ENCODE results near the gene XXYLT1.
"Not testable (repeated sequence)": the region's sequence is repeated elsewhere in the genome, so short reads cannot be mapped to it uniquely, and the experiment has no call there.

The XXYLT1 gene

GRCh38 chr3:195221876-195222617 is 48.9 kb downstream of the XXYLT1 start:
- no peak overlapping the region for H2AFZ ChIP-seq (ENCODE audit: low read depth, low read length, severe bottlenecking)
- H3K9ac ChIP-seq (ENCODE audit: low read length) = no peak overlapping the region
- TF ChIP-seq EZH2phosphoT487 (conservative IDR thresholded peaks at IDR 0.05; ENCODE audit: low read length) = no peak
- TF ChIP-seq CTCF (IDR thresholded peaks at IDR 0.05; ENCODE audit: insufficient read depth, low read length, poor library complexity, severe bottlenecking) = no peak
- H3K9me2 ChIP-seq (replicated peaks; ENCODE audit: insufficient read depth, low read length) = no peaks in the 10 kb centered on the region
- H3K9me3 ChIP-seq (ENCODE audit: insufficient read depth, low read length) = no peaks in the 10 kb centered on the region
- no peak overlapping the region for H3K4me2 ChIP-seq (ENCODE audit: low read depth, low read length, poor library complexity, severe bottlenecking)
- no peaks in the 10 kb centered on the region for H4K20me1 ChIP-seq (ENCODE audit: low read depth, low read length)
- H3K79me2 ChIP-seq (ENCODE audit: insufficient read depth, low read length) = no peaks in the 10 kb centered on the region
- H3K36me3 ChIP-seq (ENCODE audit: low read length) = no peaks in the 10 kb centered on the region
- no peak overlapping the region for H3K27ac ChIP-seq (ENCODE audit: low read depth, low read length)
- no peak overlapping the region for H3K4me3 ChIP-seq (ENCODE audit: insufficient read depth, low read length, poor library complexity, severe bottlenecking)
- H3F3A ChIP-seq (ENCODE audit: insufficient read depth) = no peaks in the 10 kb centered on the region
- no peaks in the 10 kb centered on the region for H3K27me3 ChIP-seq (ENCODE audit: low read length)

GRCh38 chr3:195221015-195221853 is 49.7 kb downstream of the XXYLT1 start:
- Histone ChIP-seq H3K9ac (ENCODE audit: low read length) (no peak overlapping the region), H3K79me2 (ENCODE audit: insufficient read depth, low read length) (no peaks in the 10 kb centered on the region), H3F3A (ENCODE audit: insufficient read depth) (no peaks in the 10 kb centered on the region), H3K36me3 (ENCODE audit: low read length) (no peaks in the 10 kb centered on the region), H3K27ac (ENCODE audit: low read depth, low read length) (no peak overlapping the region), H3K27me3 (ENCODE audit: low read length) (no peaks in the 10 kb centered on the region), H3K4me3 (ENCODE audit: insufficient read depth, low read length, poor library complexity, severe bottlenecking) (no peak overlapping the region), H3K9me2 (replicated peaks; ENCODE audit: insufficient read depth, low read length) (no peaks in the 10 kb centered on the region), H3K4me2 (ENCODE audit: low read depth, low read length, poor library complexity, severe bottlenecking) (no peak overlapping the region), H4K20me1 (ENCODE audit: low read depth, low read length) (no peaks in the 10 kb centered on the region), H2AFZ (ENCODE audit: low read depth, low read length, severe bottlenecking) (no peak overlapping the region), H3K9me3 (ENCODE audit: insufficient read depth, low read length) (no peaks in the 10 kb centered on the region)
- no peak for TF ChIP-seq CTCF (IDR thresholded peaks at IDR 0.05; ENCODE audit: insufficient read depth, low read length, poor library complexity, severe bottlenecking)
- TF ChIP-seq EZH2phosphoT487 (conservative IDR thresholded peaks at IDR 0.05; ENCODE audit: low read length) = no peak

GRCh38 chr3:195219351-195220230 is 51.4 kb downstream of the XXYLT1 start:
- no peaks in the 10 kb centered on the region for H3K79me2 ChIP-seq (ENCODE audit: insufficient read depth, low read length)
- no peaks in the 10 kb centered on the region for H3K36me3 ChIP-seq (ENCODE audit: low read length)
- no peaks in the 10 kb centered on the region for H3F3A ChIP-seq (ENCODE audit: insufficient read depth)
- no peak overlapping the region for H3K4me2 ChIP-seq (ENCODE audit: low read depth, low read length, poor library complexity, severe bottlenecking)
- no peak overlapping the region for H3K27ac ChIP-seq (ENCODE audit: low read depth, low read length)
- no peaks in the 10 kb centered on the region for H3K9me2 ChIP-seq (replicated peaks; ENCODE audit: insufficient read depth, low read length)
- H3K27me3 ChIP-seq (ENCODE audit: low read length) = no peaks in the 10 kb centered on the region
- TF ChIP-seq EZH2phosphoT487 (conservative IDR thresholded peaks at IDR 0.05; ENCODE audit: low read length) = no peak
- no peak for TF ChIP-seq CTCF (IDR thresholded peaks at IDR 0.05; ENCODE audit: insufficient read depth, low read length, poor library complexity, severe bottlenecking)
- no peak overlapping the region for H3K9ac ChIP-seq (ENCODE audit: low read length)
- no peaks in the 10 kb centered on the region for H4K20me1 ChIP-seq (ENCODE audit: low read depth, low read length)
- H2AFZ ChIP-seq (ENCODE audit: low read depth, low read length, severe bottlenecking) = no peak overlapping the region
- no peak overlapping the region for H3K4me3 ChIP-seq (ENCODE audit: insufficient read depth, low read length, poor library complexity, severe bottlenecking)
- H3K9me3 ChIP-seq (ENCODE audit: insufficient read depth, low read length) = no peaks in the 10 kb centered on the region

- not testable (repeated sequence) for H2AFZ ChIP-seq (ENCODE audit: low read depth, low read length, severe bottlenecking); H3K9ac ChIP-seq (ENCODE audit: low read length); H3K79me2 ChIP-seq (ENCODE audit: insufficient read depth, low read length); H3K9me3 ChIP-seq (ENCODE audit: insufficient read depth, low read length); H3K27ac ChIP-seq (ENCODE audit: low read depth, low read length); H3K27me3 ChIP-seq (ENCODE audit: low read length); H3K4me3 ChIP-seq (ENCODE audit: insufficient read depth, low read length, poor library complexity, severe bottlenecking); H3F3A ChIP-seq (ENCODE audit: insufficient read depth); H3K4me2 ChIP-seq (ENCODE audit: low read depth, low read length, poor library complexity, severe bottlenecking); H3K9me2 ChIP-seq (replicated peaks; ENCODE audit: insufficient read depth, low read length); H4K20me1 ChIP-seq (ENCODE audit: low read depth, low read length); H3K36me3 ChIP-seq (ENCODE audit: low read length)
These were observed 52.6 kb downstream of the XXYLT1 start for GRCh38 chr3:195218331-195218730.

GRCh38 chr3:195215576-195215975 is 55.4 kb downstream of the XXYLT1 start:
- not testable (repeated sequence) for H3K79me2 ChIP-seq (ENCODE audit: insufficient read depth, low read length); H3K9me2 ChIP-seq (replicated peaks; ENCODE audit: insufficient read depth, low read length); H3K36me3 ChIP-seq (ENCODE audit: low read length); H3K4me3 ChIP-seq (ENCODE audit: insufficient read depth, low read length, poor library complexity, severe bottlenecking); H3K27me3 ChIP-seq (ENCODE audit: low read length); H3K4me2 ChIP-seq (ENCODE audit: low read depth, low read length, poor library complexity, severe bottlenecking); H2AFZ ChIP-seq (ENCODE audit: low read depth, low read length, severe bottlenecking); H3K27ac ChIP-seq (ENCODE audit: low read depth, low read length); H3F3A ChIP-seq (ENCODE audit: insufficient read depth); H3K9me3 ChIP-seq (ENCODE audit: insufficient read depth, low read length); H3K9ac ChIP-seq (ENCODE audit: low read length); H4K20me1 ChIP-seq (ENCODE audit: low read depth, low read length)

Measured in SU-DHL-6 (cell line).